Measurements from ENCODE around the gene R3HCC1L. TPM values are rescaled to one million over a fixed set of nuclear protein-coding genes. Genes with fewer than 3 reads are reported as not detected.
"Not testable (repeated sequence)": the region's sequence is repeated elsewhere in the genome, so short reads cannot be mapped to it uniquely, and the experiment has no call there.

R3HCC1L gene
- total RNA-seq, 2 donors from 2014 or later: 7.1 to 8.4 TPM

DNA sequence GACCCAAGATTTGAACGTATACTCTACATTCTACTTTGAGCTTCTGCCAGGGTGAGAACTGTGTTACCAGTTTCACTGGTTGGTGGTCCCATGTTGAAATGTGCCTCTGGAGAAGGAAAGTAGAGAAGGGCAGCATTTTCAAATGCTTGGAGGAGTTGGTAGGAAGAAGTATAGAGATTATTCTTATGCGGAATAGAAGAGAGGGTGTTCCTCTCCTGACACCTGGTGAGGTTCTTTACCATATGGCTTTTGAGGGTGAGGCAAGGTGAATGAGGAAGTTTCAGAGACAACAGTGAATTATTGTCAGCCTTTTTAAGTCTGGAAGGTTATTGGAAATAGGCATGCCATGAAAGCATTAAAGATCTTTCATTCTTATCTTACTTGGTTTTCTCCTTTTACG, 34.3 kb downstream of the R3HCC1L start:
- DNase-seq (ENCODE audit: low spot score): no peak
- intact Hi-C loops (cut with DNase I): no loop called here

DNA sequence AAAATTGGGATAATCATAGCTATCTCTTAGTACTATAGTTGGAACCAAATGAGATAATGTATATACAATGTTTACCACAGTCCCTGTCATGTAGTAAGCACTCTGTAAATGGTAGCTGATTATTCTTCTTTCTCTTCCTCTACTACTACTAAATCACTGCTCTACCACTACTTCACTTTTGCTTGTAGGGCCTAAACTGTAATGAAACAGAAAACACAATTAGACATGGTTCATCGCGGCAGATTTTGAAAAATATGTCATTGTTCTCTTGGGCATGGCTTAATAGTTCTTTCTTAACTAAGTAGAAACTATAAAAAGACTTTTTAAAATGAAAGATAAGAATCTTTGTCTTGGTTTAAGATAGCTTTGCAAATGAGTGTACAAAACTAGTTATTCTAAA, 34.9 kb downstream of the R3HCC1L start:
- intact Hi-C loops (cut with DNase I): no loop called here
- no peak for DNase-seq (ENCODE audit: low spot score)

- DNase-seq (ENCODE audit: low spot score): no peak
- intact Hi-C loops (cut with DNase I): loop anchor here in 1 of 2 donors (10.0 kb wide), 1 partner anchor 134 kb away; no protein-coding TSS in a partner anchor
Observed at GRCh38 chr10:98170249-98171117, 36.0 kb downstream of the R3HCC1L start.

DNA sequence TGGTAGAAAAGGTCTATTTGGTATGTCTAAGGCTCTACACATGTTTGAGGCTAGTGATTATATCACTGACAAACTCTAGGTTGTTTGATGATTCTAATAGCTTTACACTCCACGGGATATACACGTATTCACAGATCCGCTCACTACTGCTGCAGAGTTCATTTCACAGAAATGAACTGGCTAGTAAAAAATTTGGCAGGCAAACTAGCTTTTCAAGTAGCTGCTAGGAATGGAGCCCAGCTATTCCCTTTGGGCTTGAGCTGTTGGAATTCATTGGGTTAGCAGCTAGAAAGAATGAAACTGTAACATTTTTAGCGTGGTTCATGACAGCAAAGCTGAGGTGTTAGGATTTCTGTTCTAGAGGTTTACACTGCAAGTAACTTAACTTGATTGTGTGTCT, 37.6 kb downstream of the R3HCC1L start:
- no peak for DNase-seq (ENCODE audit: low spot score)
- intact Hi-C loops (cut with DNase I): loop anchor here in 1 of 2 donors (10.0 kb wide), 1 partner anchor 133 kb away; no protein-coding TSS in a partner anchor

DNA sequence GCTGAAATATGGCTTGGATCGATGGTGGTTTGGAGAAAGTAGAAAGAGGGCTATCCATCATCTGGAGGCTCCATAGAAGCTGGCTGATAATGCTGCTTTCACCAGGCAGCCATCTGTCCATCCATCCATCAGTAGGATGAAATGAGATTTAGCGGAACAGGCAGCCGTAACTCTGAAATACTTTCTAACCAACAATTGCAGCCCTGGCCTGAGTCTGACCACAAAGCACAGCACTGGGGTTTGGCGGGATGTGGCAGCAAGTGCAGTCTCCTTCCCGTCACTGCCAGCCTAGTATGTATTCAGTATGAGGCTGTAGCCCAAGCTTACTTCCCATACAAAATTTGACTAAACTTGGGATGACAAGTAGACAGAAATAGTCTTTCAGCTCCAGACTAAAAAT, 38.0 kb downstream of the R3HCC1L start:
- DNase-seq (ENCODE audit: low spot score): no peak
- intact Hi-C loops (cut with DNase I): loop anchor here in 1 of 2 donors (10.0 kb wide), 1 partner anchor 132 kb away; no protein-coding TSS in a partner anchor

- no peak for DNase-seq (ENCODE audit: low spot score)
- intact Hi-C loops (cut with DNase I): loop anchor here in 1 of 2 donors (10.0 kb wide), 1 partner anchor 132 kb away; no protein-coding TSS in a partner anchor
Observed at GRCh38 chr10:98173260-98173659, 38.8 kb downstream of the R3HCC1L start.

- intact Hi-C loops (cut with DNase I): not testable (repeated sequence)
- peak; percentile 55 for DNase-seq (ENCODE audit: low spot score)
Observed at GRCh38 chr10:98182351-98182915, 48.0 kb downstream of the R3HCC1L start.

DNA sequence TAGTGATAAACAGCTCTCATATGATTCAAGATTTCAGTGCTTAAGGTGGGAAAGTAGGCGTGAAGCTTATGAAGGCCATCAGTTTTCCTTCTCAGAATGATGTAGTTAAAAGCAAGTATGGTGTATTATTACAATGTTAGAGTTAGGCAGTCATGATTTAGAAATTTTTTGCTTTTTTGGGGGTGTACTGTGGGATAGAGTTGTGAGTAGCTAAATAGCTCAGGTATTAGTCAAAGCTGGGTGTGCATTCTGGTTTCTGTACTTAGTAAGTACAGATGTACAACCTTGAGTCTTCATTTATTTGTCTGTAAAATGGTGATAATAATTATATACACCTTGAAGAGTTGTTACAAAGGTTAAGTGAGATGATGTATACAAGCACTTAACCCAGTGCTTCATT, 52.2 kb downstream of the R3HCC1L start:
- intact Hi-C loops (cut with DNase I): no loop called here
- DNase-seq (ENCODE audit: low spot score): no peak

- DNase-seq (ENCODE audit: low spot score); intact Hi-C loops (cut with DNase I): not testable (repeated sequence)
Observed at GRCh38 chr10:98190773-98191172, 56.3 kb downstream of the R3HCC1L start.

DNA sequence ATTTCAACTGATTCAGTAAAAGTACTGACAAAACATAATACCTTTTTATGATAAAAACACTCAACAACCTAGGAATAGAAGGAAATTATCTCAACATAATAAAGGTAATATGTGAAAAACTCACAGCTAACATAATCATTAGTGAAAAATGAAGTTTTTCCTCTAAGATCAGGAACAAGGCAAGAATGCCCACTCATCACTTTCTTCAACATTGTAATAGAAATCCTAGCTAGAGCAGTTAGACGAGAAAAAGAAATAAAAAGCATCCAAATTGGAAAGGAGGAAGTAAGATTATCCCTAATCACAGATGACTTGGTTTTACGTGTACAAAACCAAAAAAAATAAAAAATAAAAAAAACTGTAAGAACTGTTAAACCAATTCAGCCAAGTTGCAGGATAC, 58.6 kb downstream of the R3HCC1L start:
- DNase-seq (ENCODE audit: low spot score): no peak
- intact Hi-C loops (cut with DNase I): no loop called here

DNA sequence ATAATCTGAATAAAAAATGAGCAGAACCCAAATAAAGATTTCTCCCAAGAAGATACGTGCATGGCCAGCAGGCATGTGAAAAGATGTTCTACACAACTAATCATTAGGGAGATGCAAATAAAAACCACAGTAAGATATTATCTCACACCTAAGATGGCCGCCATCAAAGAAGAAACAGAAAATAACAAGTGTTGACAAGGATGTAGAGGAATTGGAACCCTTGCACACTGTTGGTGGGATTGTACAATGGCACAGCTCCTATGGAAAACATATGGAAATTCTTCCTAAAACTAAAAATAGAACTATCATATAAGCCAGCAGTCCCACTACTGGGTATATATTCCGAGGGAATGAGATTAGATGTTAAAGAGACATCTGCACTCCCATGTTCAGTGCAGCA, 60.2 kb downstream of the R3HCC1L start:
- no peak for DNase-seq (ENCODE audit: low spot score)
- intact Hi-C loops (cut with DNase I): no loop called here

DNA sequence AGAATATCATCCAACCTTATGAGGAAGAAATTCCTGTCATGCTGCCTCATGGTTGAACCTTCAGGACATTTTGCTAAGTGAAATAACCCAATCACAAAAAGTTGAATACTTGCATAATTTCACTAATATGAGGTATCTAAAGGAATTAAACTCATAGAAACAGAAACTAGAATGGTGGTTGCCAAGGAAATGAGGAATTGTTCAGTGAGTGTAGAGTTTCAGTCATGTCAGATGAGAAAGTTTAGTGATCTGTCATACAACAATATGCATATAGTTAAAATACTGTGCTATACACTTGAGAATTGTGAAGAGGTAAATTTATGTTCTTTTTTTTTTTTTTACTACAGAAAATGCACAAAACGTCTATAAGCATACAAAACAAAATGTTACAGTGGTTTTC, 60.7 kb downstream of the R3HCC1L start:
- intact Hi-C loops (cut with DNase I): no loop called here
- DNase-seq (ENCODE audit: low spot score): no peak

- no peak for DNase-seq (ENCODE audit: low spot score)
- intact Hi-C loops (cut with DNase I): no loop called here
Observed at GRCh38 chr10:98196985-98197384, 62.5 kb downstream of the R3HCC1L start.

GRCh38 chr10:98201760-98202159, 67.3 kb downstream of the R3HCC1L start:
- intact Hi-C loops (cut with DNase I): no loop called here
- DNase-seq (ENCODE audit: low spot score): no peak

DNA sequence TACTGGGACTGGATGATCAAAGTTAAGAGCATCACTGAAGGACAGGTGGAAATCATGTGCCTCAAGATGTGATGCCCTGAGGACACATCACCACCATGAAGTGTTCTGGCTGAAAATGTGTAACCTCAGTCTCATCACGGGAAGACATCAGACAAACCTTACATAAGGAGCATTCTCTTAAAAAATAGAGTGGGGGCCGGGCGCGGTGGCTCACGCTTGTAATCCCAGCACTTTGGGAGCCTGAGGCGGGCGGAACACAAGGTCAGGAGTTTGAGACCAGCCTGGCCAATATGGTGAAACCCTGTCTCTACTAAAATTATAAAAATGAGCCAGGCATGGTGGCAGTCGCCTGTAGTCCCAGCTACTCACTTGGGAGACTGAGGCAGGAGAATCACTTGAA, 67.9 kb downstream of the R3HCC1L start:
- no peak for DNase-seq (ENCODE audit: low spot score)
- intact Hi-C loops (cut with DNase I): no loop called here

DNA sequence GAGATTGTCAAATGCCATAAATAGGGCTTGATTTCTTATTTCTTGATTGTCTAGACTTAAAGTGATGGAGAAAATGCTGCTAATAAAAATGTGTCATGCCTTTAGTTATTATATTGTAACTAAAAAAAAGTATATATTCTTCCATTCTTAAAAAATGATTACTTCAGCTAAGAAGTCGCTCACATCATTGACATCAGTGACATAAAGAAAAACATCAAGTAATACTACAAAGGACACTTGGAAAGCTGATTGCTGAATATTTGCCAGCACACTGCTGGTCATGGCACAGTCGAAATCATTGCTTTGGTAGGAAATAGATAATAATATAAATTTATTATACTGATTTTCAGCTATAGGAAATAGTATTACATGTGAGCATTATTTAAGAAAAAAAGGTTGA, 70.9 kb downstream of the R3HCC1L start:
- intact Hi-C loops (cut with DNase I): no loop called here

DNA sequence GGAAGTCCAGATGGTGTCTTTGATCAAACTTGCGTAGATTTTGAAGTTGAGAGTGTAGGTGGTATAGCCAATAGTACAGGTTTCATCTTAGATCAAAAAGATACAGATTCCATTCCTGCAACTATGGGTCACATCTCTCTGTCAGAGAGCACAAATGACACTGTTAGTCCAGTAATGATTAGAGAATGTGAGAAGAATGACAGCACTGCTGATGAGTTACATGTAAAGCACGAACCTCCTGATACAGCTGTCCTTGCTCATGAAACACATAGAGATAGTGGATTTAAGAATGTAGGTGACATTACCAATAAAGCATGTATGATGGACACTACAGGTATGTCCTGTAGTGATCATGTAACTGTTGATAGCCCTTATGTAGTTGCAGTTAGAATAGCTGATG, 74.5 kb downstream of the R3HCC1L start:
- intact Hi-C loops (cut with DNase I): no loop called here
- no peak for DNase-seq (ENCODE audit: low spot score)

More for the DNA sequence above, 70.9 kb downstream of the R3HCC1L start:
- no peak for DNase-seq (ENCODE audit: low spot score)

DNA sequence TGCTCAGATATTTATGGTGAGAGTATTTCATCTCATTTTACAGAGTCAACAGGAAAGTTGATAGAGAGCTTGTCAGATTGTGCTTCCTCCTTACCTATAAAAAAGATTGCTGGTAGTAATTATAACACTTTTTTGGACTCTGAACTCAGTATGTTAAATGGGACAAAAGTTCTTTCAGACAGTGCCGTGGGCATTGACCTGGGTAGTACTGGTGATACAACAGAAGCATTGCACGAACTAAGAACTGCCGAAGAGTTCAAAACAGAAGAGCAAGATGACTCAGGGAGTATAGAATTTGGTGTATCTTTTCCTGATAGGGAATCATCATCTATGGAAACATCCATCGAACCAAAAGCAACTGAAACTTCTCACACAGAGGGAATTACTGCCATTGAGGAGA, 75.0 kb downstream of the R3HCC1L start:
- intact Hi-C loops (cut with DNase I): no loop called here

DNA sequence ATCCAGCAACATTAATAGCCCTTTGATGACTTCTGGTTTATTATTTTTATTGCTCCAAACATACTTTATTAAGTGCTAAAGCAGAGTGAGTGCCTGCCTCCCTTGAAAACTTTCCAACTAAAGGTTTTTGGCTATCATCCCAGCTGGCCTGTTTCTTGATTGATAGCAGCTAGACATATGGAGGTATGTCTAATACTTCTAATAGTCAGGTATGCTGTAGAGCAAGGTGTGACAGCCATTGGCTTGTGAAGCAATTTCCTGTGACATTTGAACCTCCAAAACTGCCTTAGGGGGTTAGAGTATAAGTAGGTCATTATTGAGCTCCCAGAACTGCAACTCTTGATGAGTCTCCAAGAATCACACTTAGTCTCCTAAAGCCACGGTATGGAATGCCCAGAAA, 77.7 kb downstream of the R3HCC1L start:
- DNase-seq (ENCODE audit: low spot score): no peak
- intact Hi-C loops (cut with DNase I): no loop called here

More for the DNA sequence above, 75.0 kb downstream of the R3HCC1L start:
- DNase-seq (ENCODE audit: low spot score): no peak

DNA sequence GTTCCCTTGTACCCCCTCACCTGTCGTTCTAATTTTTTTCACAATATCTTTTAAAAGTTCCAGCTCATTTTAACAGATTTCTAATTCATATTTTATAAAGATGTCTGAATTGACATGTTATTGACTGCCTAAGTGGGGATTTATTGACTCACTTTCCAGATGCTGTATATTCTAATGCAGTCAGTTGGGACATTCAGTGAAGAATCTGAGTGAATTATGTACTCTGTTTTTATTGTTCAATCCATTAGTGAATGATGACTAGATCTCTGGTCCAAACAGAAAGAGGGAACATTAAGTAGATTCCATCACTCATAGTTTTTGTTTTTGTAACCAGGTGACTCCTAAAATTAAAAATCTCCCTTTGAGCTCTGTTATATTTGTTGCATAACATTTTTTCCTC, 79.3 kb downstream of the R3HCC1L start:
- intact Hi-C loops (cut with DNase I): no loop called here
- no peak for DNase-seq (ENCODE audit: low spot score)

GRCh38 chr10:98215373-98215772, 80.9 kb downstream of the R3HCC1L start:
- intact Hi-C loops (cut with DNase I): no loop called here
- no peak for DNase-seq (ENCODE audit: low spot score)
